OCI-LY1 (cell line): Measurements from ENCODE around the gene RUVBL2.

ENCODE experiments used
- H2AFZ ChIP-seq: fragments of 200-600 bp; sonication (generic), shearing (Covaris generic); 2 replicates; pipeline ENCODE4 v1.6.0; 2014; ENCODE audit warnings: antibody characterized with exemption, mild to moderate bottlenecking, low read length
- H3F3A ChIP-seq: fragments of 200-600 bp; sonication (generic), shearing (Covaris generic); 2 replicates; pipeline ENCODE4 v1.6.0; 2014; ENCODE audit warnings: mild to moderate bottlenecking, antibody characterized with exemption, low read length, moderate library complexity; ENCODE audit not compliant: insufficient read depth
- H3K27ac ChIP-seq: fragments of 200-600 bp; sonication (generic); 2 replicates; pipeline ENCODE4 v1.5.1; 2014; ENCODE audit warnings: low read length, mixed run types, mild to moderate bottlenecking, low read depth; ENCODE audit not compliant: poor library complexity, severe bottlenecking
- H3K27me3 ChIP-seq: fragments of 200-600 bp; sonication (generic); 2 replicates; pipeline ENCODE4 v1.6.0; 2014; ENCODE audit warnings: antibody characterized with exemption, mild to moderate bottlenecking, low read length, moderate library complexity; ENCODE audit not compliant: insufficient read depth
- H3K36me3 ChIP-seq: fragments of 200-600 bp; sonication (generic); 2 replicates; pipeline ENCODE4 v1.6.1; 2014; ENCODE audit warnings: mild to moderate bottlenecking, antibody characterized with exemption, low read length, moderate library complexity, mixed read lengths; ENCODE audit not compliant: insufficient read depth
- H3K4me1 ChIP-seq: fragments of 200-600 bp; sonication (generic); 2 replicates; pipeline ENCODE4 v1.5.1; 2014; ENCODE audit warnings: mild to moderate bottlenecking, low read length, moderate library complexity; ENCODE audit not compliant: insufficient read depth, severe bottlenecking
- H3K4me2 ChIP-seq: fragments of 200-600 bp; sonication (generic), shearing (Covaris generic); 2 replicates; pipeline ENCODE4 v1.6.1; 2014; ENCODE audit warnings: low read length
- H3K4me3 ChIP-seq: fragments of 200-600 bp; sonication (generic); 2 replicates; pipeline ENCODE4 v1.5.1; 2014; ENCODE audit warnings: low read length, low read depth, mild to moderate bottlenecking, mixed read lengths; ENCODE audit not compliant: poor library complexity, severe bottlenecking
- H3K79me2 ChIP-seq: fragments of 200-600 bp; shearing (Covaris generic); 2 replicates; pipeline ENCODE4 v1.6.1; 2016; ENCODE audit warnings: mixed run types, low read length, mixed read lengths; ENCODE audit not compliant: insufficient read depth
- H3K9ac ChIP-seq: fragments of 200-600 bp; sonication (generic), shearing (Covaris generic); 2 replicates; pipeline ENCODE4 v1.6.1; 2014; ENCODE audit warnings: mild to moderate bottlenecking, low read length, mixed read lengths
- H3K9me2 ChIP-seq: fragments of 200-600 bp; sonication (generic), shearing (Covaris generic); 2 replicates; pipeline ENCODE4 v1.6.1; 2014; ENCODE audit warnings: low read depth, mild to moderate bottlenecking, low read length, mixed read lengths
- H3K9me3 ChIP-seq: fragments of 200-600 bp; shearing (Covaris generic); 2 replicates; pipeline ENCODE4 v1.6.1; 2014; ENCODE audit warnings: low read length, mixed read lengths
- H4K20me1 ChIP-seq: fragments of 200-600 bp; sonication (generic), shearing (Covaris generic); 2 replicates; pipeline ENCODE4 v1.6.0; 2016; ENCODE audit warnings: mild to moderate bottlenecking, low read length; ENCODE audit not compliant: insufficient read depth
- EZH2 ChIP-seq: fragments of 200-600 bp; sonication (generic), shearing (Covaris generic); IDR thresholded peaks from 2 replicates; pipeline ENCODE4 v1.8.0; 2017; ENCODE audit warnings: borderline replicate concordance, mixed run types, mild to moderate bottlenecking, antibody characterized with exemption, low read length, moderate library complexity, mixed read lengths
- TF ChIP-seq, protein P1 (sequence below): fragments of 200-600 bp; sonication (generic), shearing (Covaris generic); IDR thresholded peaks from 2 replicates; pipeline ENCODE4 v1.5.1; 2017; ENCODE audit warnings: mild to moderate bottlenecking, antibody characterized with exemption, low read length, moderate library complexity, mixed read lengths

RUVBL2 gene

GRCh38 chr19:49004133-49004532 lies 10.4 kb downstream of the RUVBL2 start:
- Histone ChIP-seq H3K79me2 (no peaks in the 10 kb centered on the region), H2AFZ (no peak overlapping the region), H3K4me1 (peaks cover 5% of the 10 kb centered on the region), H3K4me2 (no peak overlapping the region), H4K20me1 (no peaks in the 10 kb centered on the region), H3K9ac (no peak overlapping the region), H3F3A (no peaks in the 10 kb centered on the region), H3K27me3 (no peaks in the 10 kb centered on the region), H3K27ac (no peak overlapping the region), H3K9me3 (no peaks in the 10 kb centered on the region), H3K9me2 (no peaks in the 10 kb centered on the region), H3K36me3 (peaks cover 74% of the 10 kb centered on the region), H3K4me3 (no peak overlapping the region)
- TF ChIP-seq, protein P1, sequence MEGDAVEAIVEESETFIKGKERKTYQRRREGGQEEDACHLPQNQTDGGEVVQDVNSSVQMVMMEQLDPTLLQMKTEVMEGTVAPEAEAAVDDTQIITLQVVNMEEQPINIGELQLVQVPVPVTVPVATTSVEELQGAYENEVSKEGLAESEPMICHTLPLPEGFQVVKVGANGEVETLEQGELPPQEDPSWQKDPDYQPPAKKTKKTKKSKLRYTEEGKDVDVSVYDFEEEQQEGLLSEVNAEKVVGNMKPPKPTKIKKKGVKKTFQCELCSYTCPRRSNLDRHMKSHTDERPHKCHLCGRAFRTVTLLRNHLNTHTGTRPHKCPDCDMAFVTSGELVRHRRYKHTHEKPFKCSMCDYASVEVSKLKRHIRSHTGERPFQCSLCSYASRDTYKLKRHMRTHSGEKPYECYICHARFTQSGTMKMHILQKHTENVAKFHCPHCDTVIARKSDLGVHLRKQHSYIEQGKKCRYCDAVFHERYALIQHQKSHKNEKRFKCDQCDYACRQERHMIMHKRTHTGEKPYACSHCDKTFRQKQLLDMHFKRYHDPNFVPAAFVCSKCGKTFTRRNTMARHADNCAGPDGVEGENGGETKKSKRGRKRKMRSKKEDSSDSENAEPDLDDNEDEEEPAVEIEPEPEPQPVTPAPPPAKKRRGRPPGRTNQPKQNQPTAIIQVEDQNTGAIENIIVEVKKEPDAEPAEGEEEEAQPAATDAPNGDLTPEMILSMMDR, result no peak
- TF ChIP-seq EZH2, result no peak

GRCh38 chr19:49004964-49005614 lies 11.4 kb downstream of the RUVBL2 start:
- no peak overlapping the region for H3K4me3 ChIP-seq
- H3K9ac ChIP-seq, result no peak overlapping the region
- peaks cover 75% of the 10 kb centered on the region for H3K36me3 ChIP-seq
- no peak overlapping the region for H3K4me2 ChIP-seq
- no peaks in the 10 kb centered on the region for H3K27me3 ChIP-seq
- TF ChIP-seq, protein P1, result no peak
- no peak for TF ChIP-seq EZH2
- no peak overlapping the region for H2AFZ ChIP-seq
- H3K9me2 ChIP-seq, result no peaks in the 10 kb centered on the region
- H3F3A ChIP-seq, result no peaks in the 10 kb centered on the region
- H3K9me3 ChIP-seq, result no peaks in the 10 kb centered on the region
- no peaks in the 10 kb centered on the region for H3K79me2 ChIP-seq
- no peak overlapping the region for H3K27ac ChIP-seq
- no peaks in the 10 kb centered on the region for H4K20me1 ChIP-seq
- H3K4me1 ChIP-seq, result no peaks in the 10 kb centered on the region

DNA sequence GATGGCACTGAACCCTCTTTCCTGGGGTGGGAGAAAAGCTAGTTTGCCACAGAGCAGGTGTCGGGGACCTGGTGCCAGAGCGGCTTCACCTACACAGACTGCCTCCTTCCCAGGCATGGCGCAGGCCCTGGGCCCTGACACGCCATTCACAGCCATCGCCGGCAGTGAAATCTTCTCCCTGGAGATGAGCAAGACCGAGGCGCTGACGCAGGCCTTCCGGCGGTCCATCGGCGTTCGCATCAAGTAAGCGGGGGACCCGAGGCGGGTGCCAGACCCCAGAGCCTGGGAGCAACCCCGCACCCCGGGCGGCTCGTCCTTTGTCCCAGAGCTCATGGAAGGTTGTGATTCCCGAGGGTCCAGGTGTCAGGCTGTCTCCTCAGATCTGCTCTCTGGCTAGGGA lies 13.2 kb downstream of the RUVBL2 start:
- Histone ChIP-seq H3K27me3 (no peaks in the 10 kb centered on the region), H3K9ac (no peak overlapping the region), H3K4me3 (no peak overlapping the region), H3K9me3 (no peaks in the 10 kb centered on the region), H3F3A (no peaks in the 10 kb centered on the region), H4K20me1 (no peaks in the 10 kb centered on the region), H3K79me2 (no peaks in the 10 kb centered on the region), H3K4me1 (no peaks in the 10 kb centered on the region), H3K9me2 (no peaks in the 10 kb centered on the region), H2AFZ (no peak overlapping the region), H3K36me3 (peaks cover 84% of the 10 kb centered on the region), H3K27ac (no peak overlapping the region), H3K4me2 (no peak overlapping the region)
- TF ChIP-seq, protein P1, result no peak
- TF ChIP-seq EZH2, result no peak
